DMS 273 (cell line): ENCODE measurements around the gene MMP19.
"Not testable (repeated sequence)": the region's sequence is repeated elsewhere in the genome, so short reads cannot be mapped to it uniquely, and the experiment has no call there.

Experiments used
- DNase-seq: peaks from one replicate; lab custom pipeline; 2025; ENCODE audit not compliant: unreplicated experiment; lab: John Stamatoyannopoulos, UW

Gene MMP19

GRCh38 chr12:55842681-55843429 is at the start of gene MMP19:
Gene MMP19 (minus strand): TSS chr12:55842936. CDS start chr12:55842830, 106 bp downstream.
- DNase-seq: no peak

GRCh38 chr12:55891310-55891709 is 48.6 kb upstream of the MMP19 start:
- no peak for DNase-seq

GRCh38 chr12:55885113-55885512 is 42.4 kb upstream of the MMP19 start:
- DNase-seq: no peak

- DNase-seq: no peak
These were observed 35.1 kb upstream of the MMP19 start for GRCh38 chr12:55877824-55878223.

GRCh38 chr12:55875704-55876467 is 33.1 kb upstream of the MMP19 start:
- no peak for DNase-seq

GRCh38 chr12:55874443-55874842 is 31.7 kb upstream of the MMP19 start:
- DNase-seq: no peak

- DNase-seq: not testable (repeated sequence)
These were observed 23.8 kb upstream of the MMP19 start for GRCh38 chr12:55866454-55867004.

GRCh38 chr12:55865327-55865726 is 22.6 kb upstream of the MMP19 start:
- DNase-seq: no peak

- DNase-seq: not testable (repeated sequence)
These were observed 20.2 kb upstream of the MMP19 start for GRCh38 chr12:55862931-55863330.

GRCh38 chr12:55862286-55862685 is 19.6 kb upstream of the MMP19 start:
- no peak for DNase-seq

- DNase-seq: no peak
These were observed 19.1 kb upstream of the MMP19 start for GRCh38 chr12:55861871-55862270.

GRCh38 chr12:55861396-55861795 is 18.7 kb upstream of the MMP19 start:
- no peak for DNase-seq

GRCh38 chr12:55852740-55853139 is 10.0 kb upstream of the MMP19 start:
- no peak for DNase-seq

- no peak for DNase-seq
These were observed 8.2 kb upstream of the MMP19 start for GRCh38 chr12:55850893-55851292.

- no peak for DNase-seq
These were observed 7.7 kb upstream of the MMP19 start for GRCh38 chr12:55850401-55850800.

- no peak for DNase-seq
These were observed 7.0 kb upstream of the MMP19 start for GRCh38 chr12:55849616-55850343.

- no peak for DNase-seq
These were observed 5.0 kb upstream of the MMP19 start for GRCh38 chr12:55847603-55848291.

- no peak for DNase-seq
These were observed 4.3 kb upstream of the MMP19 start for GRCh38 chr12:55847033-55847432.

- DNase-seq: no peak
These were observed 3.2 kb upstream of the MMP19 start for GRCh38 chr12:55845785-55846496.

- no peak for DNase-seq
These were observed 2.6 kb upstream of the MMP19 start for GRCh38 chr12:55845361-55845760.
